Effector CD8-positive, alpha-beta T cell (primary cell): ENCODE results near the gene PHLDA3.

Experiments used
- DNase-seq: peaks from one replicate; lab custom pipeline; 2025; lab: John Stamatoyannopoulos, UW

The PHLDA3 gene

DNA sequence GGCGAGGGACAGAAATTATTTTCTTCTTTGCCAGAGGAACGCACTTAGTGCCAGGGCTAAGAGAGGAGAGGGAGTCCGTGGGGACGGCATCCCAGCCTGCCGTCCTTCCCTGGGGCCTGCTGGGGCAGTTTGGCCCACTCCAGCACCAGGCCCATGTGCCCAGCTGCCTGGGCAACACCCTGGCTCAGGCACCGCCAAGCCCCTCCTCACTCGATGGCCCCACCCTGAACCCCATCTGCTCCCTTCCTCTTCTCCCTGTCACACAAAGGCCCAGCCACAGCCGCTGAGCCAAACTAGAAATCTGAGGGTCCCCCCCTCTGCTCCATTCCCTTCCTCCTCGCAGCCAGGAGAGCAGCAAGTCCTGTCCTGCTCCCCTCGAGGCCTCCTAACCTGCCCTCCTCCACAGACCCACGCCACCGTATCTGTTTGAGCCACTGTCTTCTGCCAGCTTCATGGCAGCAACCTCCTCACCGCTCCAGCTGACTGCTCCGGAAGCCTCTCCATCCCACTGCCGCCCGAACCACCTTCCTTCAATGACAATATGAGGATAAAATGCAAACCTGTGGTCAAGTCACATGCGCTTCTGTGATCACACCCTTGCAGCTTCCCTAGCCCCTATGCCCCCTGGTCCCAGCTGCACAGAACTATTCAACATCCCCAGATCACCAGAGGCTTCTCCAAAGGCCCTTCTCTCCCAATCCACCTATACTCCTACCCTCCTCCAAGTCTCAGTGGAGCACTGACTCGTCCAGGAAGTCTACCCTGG, 39.1 kb downstream of the PHLDA3 start:
- DNase-seq, result no peak

DNA sequence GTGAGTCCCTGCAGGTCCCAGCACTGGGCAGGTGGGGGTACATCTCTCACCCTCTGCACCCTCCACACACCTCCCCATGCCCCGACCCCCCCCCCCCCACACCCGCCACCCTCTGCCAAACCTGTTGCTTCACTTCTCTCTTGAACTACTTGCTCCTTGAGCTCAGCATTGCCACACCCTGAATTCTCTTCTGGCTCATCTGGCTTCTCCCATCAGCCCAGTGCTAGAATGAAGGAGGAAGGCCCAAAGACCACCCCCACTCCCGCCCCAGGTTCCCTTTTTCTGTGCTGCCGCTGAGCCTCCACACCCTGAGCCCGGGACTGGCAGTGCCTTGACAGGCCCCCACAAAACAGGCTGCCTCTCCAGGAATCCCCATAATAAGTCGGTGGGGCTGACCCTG, 41.0 kb downstream of the PHLDA3 start:
- DNase-seq, result no peak

DNA sequence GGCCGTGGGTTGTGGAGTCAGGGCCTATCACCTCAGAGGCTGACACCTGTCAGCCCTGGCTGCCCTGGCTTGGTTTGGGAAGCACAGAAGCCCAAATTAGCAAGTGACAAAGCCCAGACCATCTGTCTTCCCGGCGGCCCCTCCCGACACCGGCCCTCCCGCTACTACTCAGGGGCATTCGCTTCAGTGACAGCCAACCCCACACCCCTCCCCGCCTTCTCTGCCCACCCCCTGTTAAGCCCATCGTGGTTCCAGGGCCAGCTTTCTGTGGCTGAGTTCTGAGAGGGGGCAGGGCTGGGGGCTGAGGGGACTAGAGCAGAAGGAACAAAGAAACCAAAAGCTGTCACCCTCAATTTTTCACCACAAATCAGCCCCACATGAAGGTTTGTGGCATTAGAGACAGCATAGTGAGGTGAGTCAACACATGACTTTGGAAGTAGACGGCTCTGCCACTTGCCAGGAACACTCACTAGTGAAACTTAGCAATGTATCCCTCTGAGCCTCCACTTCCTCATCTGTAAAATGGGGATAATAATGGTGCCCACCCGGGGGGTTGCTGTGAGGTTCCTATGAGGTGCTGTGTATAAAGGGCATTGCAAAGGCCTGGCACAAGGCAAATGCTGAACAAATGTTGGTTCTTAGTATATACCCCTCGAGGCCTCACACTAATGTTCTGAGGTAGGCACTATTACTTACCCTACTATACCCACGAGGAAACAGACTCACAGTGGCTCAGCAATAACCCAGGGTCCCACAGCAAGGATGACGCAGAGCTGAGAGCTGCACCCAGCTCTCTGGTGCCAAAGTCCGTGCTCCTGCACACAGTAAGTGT, 42.3 kb downstream of the PHLDA3 start:
- DNase-seq, result no peak

DNA sequence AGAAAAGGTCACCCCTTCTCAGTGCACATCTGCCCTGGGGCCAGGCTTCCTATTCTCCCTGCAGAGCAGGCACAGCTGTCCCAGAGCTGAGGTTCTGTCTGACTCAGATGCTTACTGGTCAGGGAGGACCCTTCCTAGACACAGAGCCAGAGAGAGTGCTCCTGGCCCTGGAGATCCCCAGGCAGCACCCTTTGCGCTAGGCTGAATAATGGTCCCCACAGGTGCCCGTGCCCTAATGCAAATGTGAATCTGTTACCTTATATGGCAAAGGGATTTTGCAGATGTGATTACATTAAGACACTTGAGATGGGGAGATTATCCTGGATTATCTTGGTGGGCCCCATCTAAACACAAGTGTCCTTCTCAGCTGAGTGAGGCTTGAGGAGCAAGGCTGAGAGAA, 44.8 kb downstream of the PHLDA3 start:
- no peak for DNase-seq

DNA sequence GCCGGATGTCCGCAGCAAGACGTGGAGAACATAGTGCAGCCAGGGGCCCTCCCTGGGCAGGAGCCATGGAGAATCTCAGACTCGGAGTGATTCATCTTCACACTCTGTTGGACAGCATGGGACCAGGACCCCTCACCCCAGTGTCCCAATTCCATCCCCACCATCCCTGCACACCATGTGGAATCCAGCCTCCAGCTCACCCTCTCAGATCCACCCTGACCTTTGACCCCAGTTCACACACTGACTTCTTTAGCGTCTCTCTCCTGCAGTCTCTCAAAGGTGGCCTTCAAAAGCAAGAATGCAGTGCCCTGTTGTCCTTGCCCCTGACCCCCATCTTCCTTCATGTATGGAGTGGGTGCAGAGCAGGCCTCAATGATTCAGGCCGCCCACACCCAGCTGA, 45.3 kb downstream of the PHLDA3 start:
- DNase-seq, result no peak

DNA sequence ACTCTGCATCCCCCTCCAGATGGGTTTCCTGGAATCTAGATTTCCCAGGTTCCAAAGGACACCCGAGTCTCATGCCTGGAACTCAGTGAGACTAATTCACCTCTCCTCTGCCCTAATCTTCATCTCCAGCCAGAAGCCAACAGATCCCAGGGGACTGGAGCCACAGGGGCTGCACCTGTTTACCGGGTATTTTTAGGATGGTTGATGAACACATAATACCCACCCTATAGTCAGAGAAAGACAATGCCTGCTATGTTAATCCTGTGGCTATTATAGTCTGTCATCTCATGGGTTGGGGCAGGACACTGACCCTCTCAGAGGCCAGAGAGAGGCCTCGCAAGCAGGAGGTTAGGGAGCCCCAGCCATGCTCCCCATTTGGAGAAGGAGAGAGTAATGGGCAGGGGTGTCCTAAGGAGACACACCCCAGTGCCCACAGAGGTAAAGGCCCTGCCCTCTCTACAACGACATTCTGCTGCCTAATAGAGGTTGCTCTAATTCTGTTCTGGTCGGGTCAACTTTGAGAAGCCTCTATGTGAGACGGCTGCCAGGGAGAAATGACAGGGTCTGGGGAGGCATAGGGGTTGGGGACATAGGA, 46.5 kb downstream of the PHLDA3 start:
- no peak for DNase-seq

DNA sequence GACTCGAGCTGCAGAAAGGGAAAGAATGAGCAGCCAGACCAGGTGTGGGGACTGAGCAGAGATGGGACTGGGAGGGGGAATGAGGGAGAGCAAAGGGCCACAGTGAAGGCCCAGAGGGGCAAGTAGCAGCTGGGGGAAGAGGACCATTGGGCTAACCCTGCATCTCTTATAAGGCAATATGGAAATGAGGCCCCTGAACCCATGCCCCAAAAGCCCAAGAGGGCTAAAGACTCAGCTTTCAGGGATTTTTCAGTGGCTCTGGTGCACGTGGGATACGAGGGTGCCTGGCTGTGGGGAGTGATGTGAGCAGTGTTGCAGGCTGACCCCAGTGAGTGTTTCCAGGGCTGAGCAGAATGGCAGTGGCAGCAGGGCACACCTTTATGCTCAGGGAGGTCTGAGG, 47.0 kb downstream of the PHLDA3 start:
- DNase-seq, result no peak

DNA sequence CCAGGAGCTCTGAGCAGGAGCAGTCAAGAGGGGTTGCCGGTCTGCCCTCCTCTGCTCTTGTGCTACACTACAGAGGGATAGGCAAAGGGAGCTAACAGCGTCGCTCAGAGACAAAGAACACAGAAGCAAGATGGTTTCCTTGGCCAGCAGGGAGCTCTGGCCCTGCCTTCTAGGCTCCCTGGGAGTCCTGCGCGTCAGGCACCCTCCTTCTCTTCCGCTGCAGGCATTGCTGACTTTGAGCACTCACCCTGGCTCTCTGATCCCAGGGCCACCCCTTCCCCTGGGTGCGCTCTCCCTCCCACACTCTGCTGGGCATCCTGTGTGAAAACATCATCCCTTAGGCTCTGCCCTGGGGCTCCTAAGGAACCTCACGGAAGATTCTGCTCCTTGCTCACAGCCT, 47.9 kb downstream of the PHLDA3 start:
- no peak for DNase-seq

DNA sequence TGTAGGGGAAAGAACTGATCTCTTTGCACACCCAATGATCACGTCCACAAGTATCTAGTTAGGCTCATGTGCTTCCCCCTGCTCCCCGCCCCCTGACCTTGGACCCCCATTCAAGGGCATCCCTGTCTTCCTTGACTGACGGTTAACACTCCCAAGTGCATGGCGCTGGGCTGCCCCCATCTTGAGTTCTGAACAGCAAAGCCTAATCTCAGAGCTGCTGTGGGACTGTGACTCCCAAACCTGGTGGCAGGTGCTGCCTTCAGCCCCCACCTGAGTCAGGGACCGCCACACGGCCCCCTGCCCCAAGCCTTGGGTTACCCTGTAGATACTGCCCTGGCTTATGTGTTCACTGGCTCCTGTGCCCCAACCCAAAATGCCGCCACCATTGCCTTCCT, 48.4 kb downstream of the PHLDA3 start:
- DNase-seq, result no peak

DNA sequence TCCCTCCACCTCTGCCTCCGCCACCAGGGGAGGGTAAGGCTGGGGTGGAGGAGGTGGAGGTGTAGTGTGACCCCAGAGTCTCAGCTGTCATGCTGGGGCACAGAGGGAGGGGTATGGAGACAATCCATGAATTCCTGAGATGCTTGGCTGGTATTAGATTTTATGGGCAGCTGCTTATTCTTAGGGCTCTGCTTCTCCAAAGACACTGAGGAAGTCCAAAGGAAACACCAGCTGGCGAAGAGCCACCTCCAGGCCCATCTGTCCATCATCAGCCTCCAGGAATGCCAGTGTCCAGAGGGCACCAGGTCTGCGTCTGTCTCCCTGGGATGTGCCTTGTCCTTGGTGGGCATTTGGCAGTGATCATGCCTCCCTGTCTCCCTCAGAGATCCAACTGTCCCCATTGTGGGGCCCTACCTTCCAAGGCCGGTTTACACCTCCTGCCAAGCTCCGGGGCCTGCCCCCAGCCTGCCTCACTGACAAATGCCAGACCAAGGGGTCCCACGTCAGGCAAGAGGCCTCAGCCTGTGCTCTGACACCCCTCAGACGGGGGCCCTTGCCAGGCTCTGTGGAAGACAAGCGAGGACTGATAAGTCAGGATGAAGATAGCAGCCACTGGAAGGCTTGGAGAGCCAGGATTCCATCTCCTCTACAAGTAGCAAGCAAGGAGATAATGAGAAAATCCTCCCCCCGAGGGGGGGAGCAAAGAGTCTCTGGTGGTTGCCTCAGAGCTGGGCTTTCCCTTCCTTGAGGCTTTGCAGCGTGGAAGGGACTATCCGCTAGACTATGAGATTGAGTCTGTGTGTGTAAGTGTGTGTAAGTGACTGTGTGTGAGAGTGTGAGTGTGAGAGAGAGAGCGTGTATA, 49.0 kb downstream of the PHLDA3 start:
- no peak for DNase-seq

DNA sequence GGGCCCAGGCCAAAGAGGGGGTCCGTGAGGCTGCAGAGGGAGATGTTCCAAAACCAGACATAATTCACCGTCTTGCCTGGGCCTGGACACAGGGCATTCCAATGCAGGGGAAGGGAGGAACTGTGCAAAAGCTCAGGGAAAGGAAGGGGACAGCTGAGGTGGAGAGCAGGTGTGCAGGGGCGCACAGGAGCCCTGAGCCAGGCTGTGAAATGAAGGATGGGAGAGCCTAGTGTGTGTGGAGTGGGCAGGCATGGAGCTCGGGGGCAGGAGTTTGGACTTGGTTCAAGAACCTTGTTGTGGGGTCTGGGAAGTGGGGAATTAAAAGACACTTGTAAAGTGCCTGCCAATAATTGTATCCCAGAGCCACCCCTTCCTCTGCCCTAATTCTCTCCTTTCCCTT, 49.7 kb downstream of the PHLDA3 start:
- DNase-seq, result no peak

DNA sequence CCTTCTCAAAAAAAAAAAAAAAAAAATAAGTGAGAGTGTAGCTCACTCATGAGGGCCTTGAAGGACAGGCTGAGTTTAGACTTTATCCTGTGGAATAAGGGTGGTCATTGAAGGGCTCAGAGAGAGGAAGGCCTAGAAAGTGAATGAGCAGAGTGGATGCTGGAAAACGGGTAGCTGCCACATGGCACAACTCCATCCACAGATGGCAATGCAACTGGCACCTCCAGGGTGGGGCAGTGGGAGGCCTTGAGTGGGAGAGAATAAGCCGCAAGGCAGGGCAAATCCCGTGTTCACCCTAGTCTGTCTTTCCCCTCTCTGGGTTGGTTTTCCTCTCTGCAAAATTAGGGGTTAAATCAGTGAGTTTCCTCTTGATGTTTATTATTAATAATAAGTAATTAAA, 50.5 kb downstream of the PHLDA3 start:
- no peak for DNase-seq
